ENCODE data around the gene SELE. TPM values are rescaled to one million over a fixed set of nuclear protein-coding genes. Genes with fewer than 3 reads are reported as not detected.

SELE gene
- total and polyA plus RNA-seq, 9 of the 15 experiments (the other 6 are each of a cell fraction or from before 2014, with no cell fraction given) = 0.08 TPM; not detected in 8

DNA sequence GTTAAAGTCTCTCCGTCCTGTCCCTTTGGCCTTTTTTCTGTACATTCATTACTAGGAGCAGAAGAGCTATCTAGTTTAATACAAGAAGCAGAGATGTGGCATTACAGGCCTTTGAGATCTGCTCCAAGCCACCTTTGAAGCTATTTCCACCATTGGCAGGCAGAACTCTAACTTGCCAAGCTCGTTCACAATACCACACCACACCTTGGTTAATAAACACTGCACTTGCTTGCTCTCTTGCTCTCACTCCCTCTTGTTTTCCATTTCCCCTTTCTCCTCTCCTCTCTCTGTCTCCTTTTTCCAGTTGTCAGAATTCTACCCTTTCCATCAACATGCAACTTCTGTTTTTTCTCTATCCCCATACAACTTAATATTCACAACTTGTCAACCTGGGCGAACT, 7.0 kb downstream of the SELE start:
- no peak for DNase-seq (ENCODE audit: extremely low read depth in 1 of 4, low spot score in 3 of 4)
- intact Hi-C loops (cut with micrococcal nuclease) (no loop called here), in situ Hi-C loops (cut with MboI) (no loop called here)
- CTCF ChIA-PET (ENCODE audit: low intra/inter-chr PET ratio) = no interaction called here
- Histone ChIP-seq H4K20me1 (replicated peaks; ENCODE audit: control insufficient read depth, insufficient read depth, low read length) (no peaks in the 10 kb centered on the region), H3K4me2 (ENCODE audit: insufficient read depth, low read length) (no peak overlapping the region), H3K9me3 (replicated peaks; ENCODE audit: control insufficient read depth, insufficient read depth, low read depth, low read length) (no peaks in the 10 kb centered on the region), H2AFZ (ENCODE audit: low read depth, low read length) (no peak overlapping the region), H3K27me3 (ENCODE audit: control insufficient read depth in 2 of 2, insufficient read depth in 2 of 2, low read length in 2 of 2) (peaks cover 2 to 8% of the 10 kb centered on the region in 2 experiments; a peak in 3 of 5 replicates), H3K79me2 (ENCODE audit: control insufficient read depth, insufficient read depth, low read length) (no peaks in the 10 kb centered on the region), H3K9ac (ENCODE audit: insufficient read depth in 1 of 2, low read depth in 2 of 2, low read length in 2 of 2) (no peak overlapping the region), H3K9me1 (ENCODE audit: control insufficient read depth, insufficient read depth, low read length) (no peaks in the 10 kb centered on the region), H3K36me3 (ENCODE audit: control insufficient read depth, insufficient read depth, low read length) (no peaks in the 10 kb centered on the region), H3K4me3 (no peak overlapping the region), H3K27ac (ENCODE audit: extremely low read depth, low read depth, low read length) (no peak overlapping the region), H3K4me1 (replicated peaks in 1 of 2; ENCODE audit: control insufficient read depth in 2 of 2, insufficient read depth in 2 of 2, low read length in 2 of 2) (no peaks in the 10 kb centered on the region)
- POLR2A ChIA-PET = no interaction called here
- FAIRE-seq = no peak
- TF ChIP-seq ZNF324 (CRISPR knock-in tag; IDR thresholded peaks at IDR 0.05) (no peak), CXXC5 (CRISPR knock-in tag; IDR thresholded peaks at IDR 0.05) (no peak)
- TF ChIP-seq, protein P1, sequence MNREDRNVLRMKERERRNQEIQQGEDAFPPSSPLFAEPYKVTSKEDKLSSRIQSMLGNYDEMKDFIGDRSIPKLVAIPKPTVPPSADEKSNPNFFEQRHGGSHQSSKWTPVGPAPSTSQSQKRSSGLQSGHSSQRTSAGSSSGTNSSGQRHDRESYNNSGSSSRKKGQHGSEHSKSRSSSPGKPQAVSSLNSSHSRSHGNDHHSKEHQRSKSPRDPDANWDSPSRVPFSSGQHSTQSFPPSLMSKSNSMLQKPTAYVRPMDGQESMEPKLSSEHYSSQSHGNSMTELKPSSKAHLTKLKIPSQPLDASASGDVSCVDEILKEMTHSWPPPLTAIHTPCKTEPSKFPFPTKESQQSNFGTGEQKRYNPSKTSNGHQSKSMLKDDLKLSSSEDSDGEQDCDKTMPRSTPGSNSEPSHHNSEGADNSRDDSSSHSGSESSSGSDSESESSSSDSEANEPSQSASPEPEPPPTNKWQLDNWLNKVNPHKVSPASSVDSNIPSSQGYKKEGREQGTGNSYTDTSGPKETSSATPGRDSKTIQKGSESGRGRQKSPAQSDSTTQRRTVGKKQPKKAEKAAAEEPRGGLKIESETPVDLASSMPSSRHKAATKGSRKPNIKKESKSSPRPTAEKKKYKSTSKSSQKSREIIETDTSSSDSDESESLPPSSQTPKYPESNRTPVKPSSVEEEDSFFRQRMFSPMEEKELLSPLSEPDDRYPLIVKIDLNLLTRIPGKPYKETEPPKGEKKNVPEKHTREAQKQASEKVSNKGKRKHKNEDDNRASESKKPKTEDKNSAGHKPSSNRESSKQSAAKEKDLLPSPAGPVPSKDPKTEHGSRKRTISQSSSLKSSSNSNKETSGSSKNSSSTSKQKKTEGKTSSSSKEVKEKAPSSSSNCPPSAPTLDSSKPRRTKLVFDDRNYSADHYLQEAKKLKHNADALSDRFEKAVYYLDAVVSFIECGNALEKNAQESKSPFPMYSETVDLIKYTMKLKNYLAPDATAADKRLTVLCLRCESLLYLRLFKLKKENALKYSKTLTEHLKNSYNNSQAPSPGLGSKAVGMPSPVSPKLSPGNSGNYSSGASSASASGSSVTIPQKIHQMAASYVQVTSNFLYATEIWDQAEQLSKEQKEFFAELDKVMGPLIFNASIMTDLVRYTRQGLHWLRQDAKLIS (CRISPR knock-in tag; IDR thresholded peaks at IDR 0.05) = no peak
- TF ChIP-seq, protein P2, sequence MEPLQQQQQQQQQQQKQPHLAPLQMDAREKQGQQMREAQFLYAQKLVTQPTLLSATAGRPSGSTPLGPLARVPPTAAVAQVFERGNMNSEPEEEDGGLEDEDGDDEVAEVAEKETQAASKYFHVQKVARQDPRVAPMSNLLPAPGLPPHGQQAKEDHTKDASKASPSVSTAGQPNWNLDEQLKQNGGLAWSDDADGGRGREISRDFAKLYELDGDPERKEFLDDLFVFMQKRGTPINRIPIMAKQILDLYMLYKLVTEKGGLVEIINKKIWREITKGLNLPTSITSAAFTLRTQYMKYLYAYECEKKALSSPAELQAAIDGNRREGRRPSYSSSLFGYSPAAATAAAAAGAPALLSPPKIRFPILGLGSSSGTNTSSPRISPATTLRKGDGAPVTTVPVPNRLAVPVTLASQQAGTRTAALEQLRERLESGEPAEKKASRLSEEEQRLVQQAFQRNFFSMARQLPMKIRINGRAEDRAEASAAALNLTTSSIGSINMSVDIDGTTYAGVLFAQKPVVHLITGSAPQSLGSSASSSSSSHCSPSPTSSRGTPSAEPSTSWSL (CRISPR knock-in tag; IDR thresholded peaks at IDR 0.05; ENCODE audit: borderline replicate concordance) = no peak
- TF ChIP-seq, protein P3, sequence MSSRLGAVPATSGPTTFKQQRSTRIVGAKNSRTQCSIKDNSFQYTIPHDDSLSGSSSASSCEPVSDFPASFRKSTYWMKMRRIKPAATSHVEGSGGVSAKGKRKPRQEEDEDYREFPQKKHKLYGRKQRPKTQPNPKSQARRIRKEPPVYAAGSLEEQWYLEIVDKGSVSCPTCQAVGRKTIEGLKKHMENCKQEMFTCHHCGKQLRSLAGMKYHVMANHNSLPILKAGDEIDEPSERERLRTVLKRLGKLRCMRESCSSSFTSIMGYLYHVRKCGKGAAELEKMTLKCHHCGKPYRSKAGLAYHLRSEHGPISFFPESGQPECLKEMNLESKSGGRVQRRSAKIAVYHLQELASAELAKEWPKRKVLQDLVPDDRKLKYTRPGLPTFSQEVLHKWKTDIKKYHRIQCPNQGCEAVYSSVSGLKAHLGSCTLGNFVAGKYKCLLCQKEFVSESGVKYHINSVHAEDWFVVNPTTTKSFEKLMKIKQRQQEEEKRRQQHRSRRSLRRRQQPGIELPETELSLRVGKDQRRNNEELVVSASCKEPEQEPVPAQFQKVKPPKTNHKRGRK (tag; IDR thresholded peaks at IDR 0.05) = no peak
- TF ChIP-seq, protein P4, sequence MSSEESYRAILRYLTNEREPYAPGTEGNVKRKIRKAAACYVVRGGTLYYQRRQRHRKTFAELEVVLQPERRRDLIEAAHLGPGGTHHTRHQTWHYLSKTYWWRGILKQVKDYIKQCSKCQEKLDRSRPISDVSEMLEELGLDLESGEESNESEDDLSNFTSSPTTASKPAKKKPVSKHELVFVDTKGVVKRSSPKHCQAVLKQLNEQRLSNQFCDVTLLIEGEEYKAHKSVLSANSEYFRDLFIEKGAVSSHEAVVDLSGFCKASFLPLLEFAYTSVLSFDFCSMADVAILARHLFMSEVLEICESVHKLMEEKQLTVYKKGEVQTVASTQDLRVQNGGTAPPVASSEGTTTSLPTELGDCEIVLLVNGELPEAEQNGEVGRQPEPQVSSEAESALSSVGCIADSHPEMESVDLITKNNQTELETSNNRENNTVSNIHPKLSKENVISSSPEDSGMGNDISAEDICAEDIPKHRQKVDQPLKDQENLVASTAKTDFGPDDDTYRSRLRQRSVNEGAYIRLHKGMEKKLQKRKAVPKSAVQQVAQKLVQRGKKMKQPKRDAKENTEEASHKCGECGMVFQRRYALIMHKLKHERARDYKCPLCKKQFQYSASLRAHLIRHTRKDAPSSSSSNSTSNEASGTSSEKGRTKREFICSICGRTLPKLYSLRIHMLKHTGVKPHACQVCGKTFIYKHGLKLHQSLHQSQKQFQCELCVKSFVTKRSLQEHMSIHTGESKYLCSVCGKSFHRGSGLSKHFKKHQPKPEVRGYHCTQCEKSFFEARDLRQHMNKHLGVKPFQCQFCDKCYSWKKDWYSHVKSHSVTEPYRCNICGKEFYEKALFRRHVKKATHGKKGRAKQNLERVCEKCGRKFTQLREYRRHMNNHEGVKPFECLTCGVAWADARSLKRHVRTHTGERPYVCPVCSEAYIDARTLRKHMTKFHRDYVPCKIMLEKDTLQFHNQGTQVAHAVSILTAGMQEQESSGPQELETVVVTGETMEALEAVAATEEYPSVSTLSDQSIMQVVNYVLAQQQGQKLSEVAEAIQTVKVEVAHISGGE (CRISPR knock-in tag; IDR thresholded peaks at IDR 0.05) = no peak
- no peak for ATAC-seq
- 0% methylated on average over 3 of the region's 3 CpGs for WGBS (ENCODE audit: insufficient coverage, low coverage, missing lambda C conversion rate)
- BruUV-seq (replicated peaks) = no TSS peak

All from K562 (cell line).